GM21723 (cell line): ENCODE measurements around the gene DNAH1.

Experiments
- ATAC-seq: cut with Tn5 transposase; IDR thresholded peaks from one replicate; pipeline ENCODE4 v1.9.1; 2021; ENCODE audit warnings: mild to moderate bottlenecking, moderate library complexity; ENCODE audit not compliant: unreplicated experiment

Gene DNAH1

DNA sequence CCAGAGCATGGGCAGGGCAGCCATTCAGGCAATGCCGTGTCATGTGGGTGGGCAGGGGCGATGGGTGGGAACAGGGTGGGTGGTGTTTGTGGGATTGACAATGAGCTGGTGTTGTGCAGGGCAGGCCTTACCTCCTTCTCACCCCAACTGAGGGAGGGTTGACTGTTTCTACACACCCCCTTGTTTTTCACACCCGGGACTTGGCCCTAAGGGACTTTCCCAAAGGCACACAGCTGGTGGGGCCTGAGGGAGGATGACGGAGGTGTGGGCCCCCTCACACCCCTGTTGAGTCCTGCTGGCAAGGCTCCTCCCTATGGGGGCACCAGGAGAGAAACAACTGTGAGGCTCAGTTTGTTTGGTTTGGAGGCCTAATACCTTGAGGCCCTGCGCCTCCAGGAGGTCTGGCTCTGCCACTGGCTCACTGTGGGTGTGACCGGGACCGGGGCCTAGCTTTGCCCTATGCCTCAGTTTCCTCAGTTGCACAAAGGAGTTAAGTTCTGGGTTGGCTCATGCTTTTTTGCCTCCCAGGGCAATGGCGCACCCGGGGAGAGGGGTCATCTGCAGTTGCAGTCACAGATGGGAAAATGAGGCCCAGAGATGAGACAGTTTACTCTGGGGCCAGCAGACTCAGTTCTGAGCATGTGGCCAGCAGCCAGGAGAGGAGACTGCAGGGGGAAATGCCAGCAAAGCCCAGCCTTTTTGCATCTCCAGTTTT is 5.1 kb upstream of the DNAH1 start:
- peak; percentile 56 for ATAC-seq

DNA sequence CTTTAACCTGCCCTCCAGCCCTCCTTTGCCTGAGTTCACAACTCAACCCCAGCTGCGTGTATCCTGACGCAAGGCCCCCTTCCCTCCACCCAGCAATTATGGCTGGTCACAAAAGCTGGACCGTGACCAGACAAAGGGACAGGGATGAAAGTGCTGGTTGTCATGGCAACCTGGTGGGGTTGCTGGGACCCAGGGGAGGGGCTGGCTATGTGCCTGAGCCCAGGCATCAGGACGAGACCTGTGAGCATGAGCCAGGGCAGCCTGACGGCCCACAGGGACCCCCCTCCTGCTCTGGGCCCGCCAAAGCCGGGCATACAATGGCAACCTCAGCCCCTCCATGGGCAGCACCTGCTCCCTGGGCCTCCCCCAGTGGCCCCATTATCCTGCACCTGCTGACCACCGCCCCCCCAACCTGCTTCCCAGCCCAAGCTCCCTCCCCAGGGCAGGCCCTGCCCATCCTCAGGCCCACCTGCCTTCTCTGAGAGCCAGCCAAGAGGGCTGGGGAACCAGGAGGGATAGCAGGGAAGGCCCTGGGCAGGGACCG is 4.5 kb upstream of the DNAH1 start:
- no peak for ATAC-seq

DNA sequence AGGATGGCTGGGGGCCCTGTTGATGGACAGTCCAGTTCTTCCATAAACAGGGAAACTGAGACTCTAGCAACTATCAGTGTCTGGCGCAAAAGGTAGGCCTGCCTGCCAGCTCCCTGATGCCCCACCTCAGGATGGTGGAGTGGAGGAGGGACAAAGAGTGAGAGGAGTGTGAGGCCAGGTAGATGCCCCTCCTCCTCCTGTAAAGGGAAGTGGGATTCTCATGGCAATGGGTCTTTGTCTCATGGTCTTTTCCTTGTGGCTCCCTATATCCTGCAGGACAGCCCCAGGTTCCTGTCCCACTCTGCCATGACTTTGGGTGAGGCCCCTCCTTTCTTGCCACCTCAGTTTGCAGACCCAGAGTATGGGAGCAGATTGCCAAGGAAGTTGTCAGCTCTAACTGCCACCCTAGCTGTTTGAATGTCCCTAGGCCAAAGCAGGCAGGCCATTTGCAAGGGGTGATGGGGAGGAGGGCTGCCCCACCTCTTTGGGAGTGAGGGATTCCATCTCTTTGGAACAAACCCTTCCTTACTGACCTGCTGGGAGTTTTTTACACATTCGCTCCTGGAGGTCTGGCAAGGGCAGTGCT is 2.8 kb upstream of the DNAH1 start:
- peak; percentile 11 for ATAC-seq

DNA sequence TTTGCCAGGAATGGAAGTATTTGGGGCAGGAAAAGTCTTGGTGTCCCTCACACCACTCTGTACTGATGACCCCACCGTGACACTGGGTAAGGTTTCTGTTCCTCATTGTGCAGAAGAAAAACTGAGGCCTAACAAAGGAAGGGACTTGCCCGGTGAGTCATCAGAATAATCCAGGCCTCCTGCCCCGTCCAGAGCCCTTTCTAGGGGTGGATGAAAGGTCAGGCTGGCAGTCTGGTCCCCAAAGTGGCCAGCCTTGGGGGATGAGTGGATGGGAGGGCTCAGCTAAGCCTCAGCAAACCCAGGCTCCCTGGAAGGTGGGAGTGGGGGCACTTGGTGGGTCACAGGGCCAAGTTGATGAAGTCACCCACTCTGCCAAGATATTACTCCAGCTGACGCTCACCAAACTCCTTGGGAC is 2.3 kb upstream of the DNAH1 start:
- peak; percentile 92 for ATAC-seq

DNA sequence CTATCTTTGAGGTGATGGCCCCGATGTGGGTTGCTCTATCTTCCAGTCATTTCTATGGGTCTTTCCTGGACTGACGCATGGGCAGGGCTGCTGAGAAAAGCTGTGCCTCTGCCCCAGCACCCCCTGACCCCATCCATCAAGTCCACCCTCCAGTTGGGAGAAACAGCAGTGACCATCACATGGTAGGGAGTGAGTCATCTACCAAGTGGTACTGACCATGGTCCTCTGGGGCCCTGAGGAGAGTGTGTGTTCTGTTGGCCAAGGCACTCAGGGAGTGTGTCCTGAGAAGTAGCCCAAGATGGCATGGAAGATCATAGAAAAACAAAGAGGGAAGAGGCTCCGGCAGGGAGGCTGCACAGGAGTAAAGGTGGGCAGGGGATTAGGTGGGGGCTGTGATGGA is 1.6 kb upstream of the DNAH1 start:
- ATAC-seq = no peak

DNA sequence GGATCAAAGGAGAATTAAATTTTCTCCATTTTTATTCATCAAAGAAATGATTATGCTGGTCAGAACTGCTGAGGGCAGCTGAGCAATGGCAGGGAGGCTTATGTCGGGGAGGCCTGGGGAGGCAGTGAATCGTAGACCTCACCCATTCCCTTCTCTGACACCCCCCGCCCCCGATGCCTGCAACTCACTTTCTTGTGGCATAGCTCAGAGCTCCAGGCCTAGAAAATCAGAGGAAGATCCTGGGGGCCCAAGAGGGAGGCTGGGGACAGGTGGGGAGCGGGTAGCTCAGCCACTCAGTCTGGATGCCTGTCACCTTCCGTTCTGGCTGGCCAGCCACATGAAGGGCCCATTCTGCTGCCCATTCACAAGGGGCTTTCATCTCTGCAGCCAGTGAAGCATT is 1.1 kb upstream of the DNAH1 start:
- ATAC-seq = no peak

DNA sequence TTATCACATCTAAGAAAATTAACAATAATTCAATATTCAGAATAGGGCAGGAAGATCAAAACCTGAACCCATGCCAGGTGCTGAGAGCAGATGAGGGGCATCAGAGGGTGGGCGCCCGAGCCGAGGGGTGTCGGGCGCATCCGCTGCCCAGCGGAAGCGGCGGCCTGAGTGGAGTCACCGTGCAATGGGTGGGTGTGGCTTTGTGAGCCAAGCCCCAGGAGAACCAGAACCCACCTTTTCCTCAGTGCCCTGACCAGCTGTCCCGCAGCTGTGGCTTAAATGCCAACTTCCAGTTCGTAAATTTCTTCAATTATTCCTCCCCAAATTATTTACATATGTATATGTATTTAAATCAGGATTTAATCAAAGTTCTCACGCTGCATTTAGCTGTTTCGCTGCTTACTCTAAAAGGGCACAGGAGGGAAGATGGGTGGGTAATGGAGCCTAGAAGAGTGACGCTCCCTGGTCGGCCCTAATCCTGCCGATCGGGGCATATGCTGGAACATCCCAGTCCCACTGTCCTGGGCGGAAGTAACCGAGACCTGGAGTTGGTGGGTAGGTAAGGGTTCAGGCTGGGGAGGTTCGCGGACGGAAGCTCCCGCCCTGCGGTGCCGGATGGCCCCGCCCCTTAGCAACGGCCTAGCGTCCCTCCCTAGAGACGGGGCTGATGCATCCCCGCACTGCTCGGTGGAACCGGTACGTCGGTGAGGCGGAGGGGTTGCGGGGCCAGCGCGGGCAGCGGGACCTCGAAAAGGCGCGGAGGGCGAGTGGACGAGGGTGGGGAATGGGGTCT is 1.3 kb downstream of the DNAH1 start:
- ATAC-seq = no peak

DNA sequence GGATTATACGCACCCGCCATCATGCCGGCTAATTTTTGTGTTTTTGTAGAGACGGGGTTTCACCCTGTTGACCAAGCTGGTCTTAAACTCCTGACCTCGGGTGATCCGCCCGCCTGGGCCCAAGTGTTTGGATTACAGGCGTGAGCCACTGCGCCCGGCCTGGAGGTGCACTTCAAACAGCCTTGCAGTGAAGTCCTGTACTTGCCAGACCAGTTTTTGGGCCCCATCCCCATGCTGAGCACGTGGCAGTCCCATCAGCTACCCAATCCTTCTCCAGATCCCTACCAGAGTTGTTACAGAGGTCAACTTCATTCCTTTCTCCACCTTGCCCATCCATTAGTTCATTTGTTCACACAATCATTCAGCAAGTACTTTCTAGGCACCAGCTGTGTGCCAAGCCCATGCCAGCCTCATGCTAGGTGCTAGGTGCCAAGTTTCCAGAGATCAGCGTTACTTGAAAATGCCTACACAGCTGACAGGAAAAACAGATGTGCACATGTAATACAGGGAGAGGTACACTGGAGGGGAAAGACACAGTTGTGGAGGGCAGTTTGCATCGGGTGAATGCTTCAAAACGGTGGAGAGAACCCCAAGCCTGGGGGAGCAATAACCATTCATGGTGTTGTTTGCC is 2.2 kb downstream of the DNAH1 start:
- no peak for ATAC-seq

DNA sequence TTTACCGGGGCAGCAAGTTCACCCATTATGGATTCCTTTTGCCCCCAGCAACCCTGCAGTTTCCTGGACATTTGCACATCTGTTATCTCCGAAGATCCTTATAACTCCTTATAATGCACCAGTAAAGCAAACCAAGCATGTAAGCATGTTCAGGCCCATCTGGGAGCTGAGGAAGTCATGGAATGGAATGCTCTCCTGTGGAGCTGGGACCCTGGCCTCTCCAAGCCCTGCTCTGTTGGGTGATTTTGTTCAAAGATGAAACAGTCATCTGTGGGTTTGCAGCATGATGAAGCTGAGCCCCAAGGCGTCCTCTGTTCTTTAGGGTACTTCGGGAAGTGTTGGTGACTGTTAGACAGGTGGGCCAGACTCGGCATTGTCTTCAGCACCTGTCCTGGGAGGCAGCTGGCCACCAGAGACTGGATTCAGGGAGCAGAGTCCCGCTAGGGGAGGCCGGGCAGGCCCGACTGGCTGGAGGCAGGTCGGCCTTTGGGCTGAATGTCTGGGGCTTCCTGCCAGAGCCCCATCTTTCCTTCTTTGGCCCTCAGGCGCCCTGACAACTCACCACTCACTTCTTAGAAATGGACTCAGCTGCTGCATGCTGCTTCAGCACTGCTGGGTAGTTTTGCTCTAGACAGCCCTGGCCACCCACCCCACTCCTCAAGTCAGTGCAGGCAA is 3.9 kb downstream of the DNAH1 start:
- no peak for ATAC-seq

DNA sequence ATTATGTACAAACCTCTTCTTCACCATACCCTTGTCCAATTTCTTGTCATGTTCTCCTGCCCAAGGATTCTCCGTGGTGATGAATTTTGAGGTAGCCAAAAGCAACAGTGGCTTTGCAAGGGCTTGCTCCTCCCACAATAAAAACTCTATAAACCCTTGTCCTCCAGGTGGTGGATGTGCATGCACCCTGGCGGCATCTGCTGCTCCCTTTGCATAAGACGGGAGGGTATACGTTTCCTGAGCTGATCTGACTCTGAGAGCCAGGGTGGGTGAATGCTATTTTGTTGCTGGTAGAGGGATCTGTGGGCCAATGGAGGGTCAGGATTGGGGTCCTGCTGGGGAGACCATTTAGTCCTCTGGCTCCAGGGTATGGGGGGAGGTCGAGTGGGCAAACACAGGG is 5.4 kb downstream of the DNAH1 start:
- ATAC-seq = no peak

DNA sequence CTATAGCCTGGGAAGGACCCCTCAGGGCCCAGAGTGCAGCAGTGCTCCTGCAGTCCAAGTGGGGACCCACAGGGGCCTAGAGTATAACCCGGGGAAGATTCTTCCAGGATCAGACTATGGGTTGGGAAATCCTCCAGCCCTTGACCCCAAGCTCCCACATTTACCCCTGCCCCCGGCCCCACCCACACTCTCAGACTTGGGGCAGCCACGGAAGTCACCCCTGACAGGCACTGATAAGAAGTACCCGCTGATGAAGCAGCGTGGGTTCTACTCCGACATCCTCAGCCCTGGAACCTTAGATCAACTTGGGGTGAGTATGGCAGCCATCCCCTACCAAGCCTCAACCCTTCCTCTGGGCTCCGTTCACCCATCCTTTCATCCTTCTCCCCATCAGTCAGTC is 6.3 kb downstream of the DNAH1 start:
- ATAC-seq = no peak

DNA sequence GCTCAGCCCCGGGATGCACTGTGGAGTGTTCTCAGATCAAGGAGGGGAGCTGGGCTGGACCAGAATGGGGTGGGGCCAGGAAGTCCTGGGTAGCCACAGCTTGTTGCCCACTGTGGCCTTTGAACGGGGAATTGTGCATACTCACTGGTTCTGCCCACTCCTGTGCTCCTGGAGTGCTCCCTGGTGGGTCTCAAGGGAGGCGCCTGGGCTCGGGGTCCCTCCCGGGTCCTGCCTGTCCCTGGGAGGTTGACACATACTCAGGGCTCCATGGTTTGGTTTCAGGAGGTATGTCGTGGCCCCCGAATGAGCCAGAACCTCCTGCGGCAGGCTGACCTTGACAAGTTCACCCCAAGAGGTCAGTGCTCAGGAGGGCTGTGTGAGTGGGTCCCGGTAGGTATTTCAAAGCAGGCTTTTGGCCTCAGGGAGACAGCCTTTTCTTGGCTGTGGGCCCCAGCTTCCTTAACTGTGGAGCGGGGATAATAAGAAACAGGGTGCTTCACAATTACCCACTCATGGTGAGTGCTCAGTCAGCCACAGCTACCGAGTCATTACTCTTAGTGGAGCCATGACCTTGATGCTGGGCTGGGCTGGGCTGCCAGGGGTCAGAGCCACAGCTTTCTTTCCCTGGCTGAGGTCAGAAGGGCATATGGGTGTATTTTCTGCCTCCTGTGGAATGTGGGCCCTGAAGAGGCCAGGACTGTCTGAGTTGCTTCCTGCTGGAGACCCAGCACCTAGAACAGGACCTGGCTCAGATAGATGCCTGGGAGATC is 7.6 kb downstream of the DNAH1 start:
- no peak for ATAC-seq

DNA sequence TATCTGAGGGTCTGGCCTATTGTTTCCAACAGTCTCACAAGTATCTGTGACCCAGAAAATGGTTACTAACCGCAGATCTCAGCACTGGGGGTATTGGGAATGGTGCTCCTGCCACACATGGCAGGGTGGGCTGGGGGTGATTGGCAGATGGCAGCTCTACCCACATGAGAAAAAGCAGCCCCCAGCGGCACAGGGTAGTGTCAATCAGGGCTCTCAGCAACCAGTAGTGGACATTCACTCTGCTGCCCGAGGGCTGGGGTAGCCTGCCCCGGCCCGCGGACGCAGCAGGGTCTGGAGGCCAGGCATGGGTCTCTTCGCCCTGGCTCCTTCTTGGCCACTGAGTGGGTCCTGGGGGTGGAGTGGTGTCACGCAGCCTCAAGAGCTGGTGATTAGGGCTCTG is 8.6 kb downstream of the DNAH1 start:
- no peak for ATAC-seq

DNA sequence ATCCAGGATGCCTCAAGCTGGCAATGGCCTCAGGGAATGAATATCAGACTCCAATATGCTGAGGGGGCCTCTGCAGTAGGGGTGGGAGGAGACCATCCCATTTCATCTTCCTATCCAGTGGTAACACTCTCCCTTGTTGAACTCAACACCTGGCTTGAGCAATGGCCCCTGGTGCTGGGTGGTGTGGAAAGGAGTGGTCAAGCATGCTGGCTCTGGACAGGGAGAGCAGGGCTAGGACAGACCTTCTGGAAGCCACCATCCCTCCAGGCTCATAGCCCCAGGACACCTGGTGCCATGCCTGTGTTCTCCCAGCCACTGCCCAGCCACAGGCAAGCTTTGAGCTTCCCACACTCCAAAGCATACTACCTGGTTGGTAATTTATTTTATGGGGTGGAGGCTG is 9.6 kb downstream of the DNAH1 start:
- ATAC-seq = no peak

DNA sequence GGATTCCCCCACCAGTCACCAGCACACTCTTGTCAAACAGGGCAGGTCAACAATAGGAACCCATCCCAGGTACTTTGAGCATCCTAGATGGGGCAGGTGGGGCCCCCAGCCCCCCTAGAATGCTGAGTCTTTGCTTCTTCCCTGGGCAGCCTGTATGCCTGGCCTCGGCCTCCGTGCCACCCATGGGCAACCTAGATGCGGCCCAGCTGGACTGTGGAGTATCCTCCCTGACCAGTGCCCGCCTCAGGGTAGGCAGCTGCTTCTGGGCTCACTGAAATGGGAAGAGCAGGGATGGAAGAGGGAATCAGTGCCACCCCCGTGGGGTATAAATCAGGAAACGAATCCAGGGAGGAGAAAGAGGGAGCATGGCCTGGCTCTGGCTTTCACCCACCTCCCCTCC is 10.9 kb downstream of the DNAH1 start:
- no peak for ATAC-seq

DNA sequence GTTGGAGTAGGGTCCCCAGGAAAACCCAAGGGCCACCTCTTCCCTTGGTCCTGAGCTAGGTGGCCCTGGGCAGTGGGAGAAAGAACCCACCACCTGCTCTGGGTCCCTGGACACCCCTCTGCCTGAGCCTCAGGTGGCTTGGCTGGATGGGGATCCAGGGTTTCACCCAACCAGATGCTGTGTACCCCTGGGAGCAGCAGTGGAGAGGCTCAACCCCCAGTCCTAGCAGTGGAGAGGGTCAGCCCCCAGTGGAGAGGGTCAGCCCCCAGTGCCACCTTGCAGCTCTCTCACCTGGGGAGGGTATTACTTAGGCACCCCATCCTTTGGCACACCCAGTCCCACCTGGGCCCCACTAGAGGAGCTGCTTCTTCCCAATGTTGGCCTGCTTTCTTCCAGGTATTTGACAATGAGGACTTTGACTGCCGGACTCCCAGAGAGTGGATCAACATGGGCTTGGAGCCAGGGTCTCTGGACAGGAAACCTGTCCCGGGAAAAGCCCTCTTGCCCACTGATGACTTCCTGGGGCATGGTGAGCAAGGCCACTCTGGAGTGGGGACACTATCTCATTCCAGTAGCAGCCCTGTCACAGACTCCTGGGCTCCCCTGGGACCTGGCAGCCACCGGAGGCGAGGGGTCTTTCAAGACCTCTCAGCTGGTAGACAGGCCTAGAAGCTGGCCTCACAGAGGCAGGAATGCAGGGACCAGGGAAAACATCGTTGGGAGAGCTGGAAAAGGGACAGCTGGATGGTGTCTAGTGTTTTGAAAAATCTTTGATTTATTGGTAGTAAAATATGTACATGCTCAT is 11.6 kb downstream of the DNAH1 start:
- no peak for ATAC-seq

DNA sequence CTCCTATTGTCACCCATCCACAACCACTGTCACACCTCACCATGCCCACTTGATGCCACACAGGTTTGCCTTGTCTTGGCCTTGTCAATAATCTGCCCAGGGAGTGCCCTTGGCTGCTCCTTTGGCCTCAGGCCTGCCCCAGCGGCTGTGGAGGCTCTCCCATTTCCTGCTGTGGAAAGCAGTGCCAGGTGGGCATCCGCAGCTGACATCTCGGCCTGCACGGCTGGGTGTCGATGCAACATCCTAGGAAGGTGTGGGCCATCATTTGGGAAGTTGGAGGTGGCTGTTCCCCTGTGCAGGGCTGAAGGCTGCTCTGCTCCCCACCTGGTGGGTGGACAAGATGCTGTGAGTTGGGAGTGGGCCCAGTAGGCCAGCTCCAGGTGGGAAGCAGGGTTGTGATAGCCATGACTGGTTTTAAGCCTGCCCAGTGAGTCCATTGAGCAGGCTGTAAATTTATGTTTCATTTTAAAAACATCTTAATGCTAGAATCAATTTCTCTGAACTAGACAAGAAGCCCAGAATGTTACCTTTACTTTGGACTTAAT is 12.5 kb downstream of the DNAH1 start:
- no peak for ATAC-seq

DNA sequence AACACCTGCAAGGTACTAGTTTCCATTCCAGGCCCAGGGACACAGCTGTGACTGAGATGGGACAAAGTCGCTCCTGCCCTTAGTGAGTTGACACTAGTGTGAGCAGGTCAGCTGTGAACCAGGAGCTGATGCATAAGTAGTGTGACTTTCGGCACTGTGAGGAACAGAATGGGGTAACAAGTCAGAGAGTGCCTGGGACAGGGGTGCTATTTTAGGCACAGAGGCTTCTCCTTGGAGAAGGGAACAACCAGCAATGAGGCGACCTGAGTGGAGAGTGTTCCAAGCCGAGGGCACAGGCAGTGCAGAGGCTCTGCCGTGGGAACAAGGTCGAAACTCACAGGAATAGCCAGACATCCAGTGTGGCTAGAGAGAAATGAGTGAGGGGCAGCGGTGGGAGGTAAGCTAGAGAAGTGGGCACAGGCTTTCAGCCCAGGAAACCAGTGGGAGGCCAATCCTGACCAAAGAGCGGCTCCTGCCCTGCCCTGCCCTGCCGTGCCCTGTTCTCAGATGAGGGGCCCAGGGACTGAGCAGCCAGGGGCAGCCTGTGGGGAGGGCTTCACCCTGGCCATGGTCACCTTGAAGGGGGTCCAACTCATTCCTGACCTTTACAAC is 14.2 kb downstream of the DNAH1 start:
- no peak for ATAC-seq

DNA sequence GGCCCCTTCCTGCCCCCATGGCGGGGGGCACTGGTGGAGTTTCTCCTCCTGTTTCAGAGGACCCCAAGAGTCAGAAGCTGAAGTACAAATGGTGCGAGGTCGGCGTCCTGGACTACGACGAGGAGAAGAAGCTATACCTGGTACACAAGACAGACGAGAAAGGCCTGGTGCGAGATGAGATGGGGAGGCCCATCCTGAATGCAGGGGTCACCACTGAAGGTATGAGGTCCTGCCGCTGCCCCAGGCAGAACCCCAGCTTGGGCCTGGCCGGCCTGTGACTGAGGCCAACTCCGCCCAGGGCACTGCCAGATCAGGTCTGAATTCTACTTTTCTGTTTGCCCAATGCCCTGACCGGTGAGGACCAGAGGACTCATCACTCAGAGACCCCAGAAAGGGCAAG is 15.0 kb downstream of the DNAH1 start:
- ATAC-seq = no peak
